WERI-Rb-1 (cell line): ENCODE data around the gene MC5R.
A peak's percentile ranks its signal among the peaks of the same experiment; 100 is the strongest.

Source experiments
- DNase-seq: peaks from one replicate; pipeline ENCODE4 v3.0.0-alpha.2; 2020
- H3K27ac ChIP-seq: fragments of 250-450 bp; sonication (Bioruptor Pico); 2 replicates; pipeline ENCODE4 v1.5.1; 2020; ENCODE audit warnings: mild to moderate bottlenecking, moderate library complexity
- H3K27me3 ChIP-seq: fragments of 250-450 bp; sonication (Bioruptor Pico); 2 replicates; pipeline ENCODE4 v1.5.1; 2021; ENCODE audit warnings: mild to moderate bottlenecking, low read depth, moderate library complexity; ENCODE audit not compliant: insufficient read depth, severe bottlenecking
- H3K36me3 ChIP-seq: fragments of 250-450 bp; sonication (Bioruptor Pico); 2 replicates; pipeline ENCODE4 v1.5.1; 2020; ENCODE audit warnings: mild to moderate bottlenecking, moderate library complexity
- H3K4me3 ChIP-seq: 2 replicates; pipeline ENCODE4 v1.5.1; 2011; ENCODE audit warnings: low read depth, mild to moderate bottlenecking, control low read depth, low read length
- H3K9me3 ChIP-seq: fragments of 250-450 bp; sonication (Bioruptor Pico); 2 replicates; pipeline ENCODE4 v1.5.1; 2021; ENCODE audit warnings: mild to moderate bottlenecking, moderate library complexity; ENCODE audit not compliant: severe bottlenecking
- CTCF ChIP-seq: IDR thresholded peaks from 2 replicates; pipeline ENCODE4 v1.5.1; 2011; ENCODE audit warnings: low read depth, mild to moderate bottlenecking, control low read depth, inconsistent platforms, low read length

MC5R gene

GRCh38 chr18:13823707-13824395, at the start of gene MC5R:
TSS of gene MC5R (plus strand) at chr18:13824149. CDS start at chr18:13825766, 1,617 bp downstream.
- Histone ChIP-seq H3K27me3 (peaks cover 80% of the 10 kb centered on the region), H3K27ac (no peak within 1 kb of the TSS), H3K4me3 (peak within 1 kb of the TSS; percentile 17), H3K36me3 (no peaks in the 10 kb centered on the region), H3K9me3 (no peaks in the 10 kb centered on the region)
- peak; percentile 92 for TF ChIP-seq CTCF
- peak; percentile 63 for DNase-seq

GRCh38 chr18:13775058-13775457, 48.9 kb upstream of the MC5R start:
- DNase-seq = no peak
- Histone ChIP-seq H3K9me3 (no peaks in the 10 kb centered on the region), H3K27me3 (peaks cover 17% of the 10 kb centered on the region), H3K4me3 (no peak overlapping the region), H3K36me3 (no peaks in the 10 kb centered on the region), H3K27ac (no peak overlapping the region)
- TF ChIP-seq CTCF = no peak

GRCh38 chr18:13791181-13791580, 32.8 kb upstream of the MC5R start:
- no peak for TF ChIP-seq CTCF
- Histone ChIP-seq H3K9me3 (peaks cover 7% of the 10 kb centered on the region), H3K27me3 (peaks cover 43% of the 10 kb centered on the region), H3K36me3 (no peaks in the 10 kb centered on the region), H3K27ac (no peak overlapping the region), H3K4me3 (no peak overlapping the region)
- DNase-seq = no peak

DNA sequence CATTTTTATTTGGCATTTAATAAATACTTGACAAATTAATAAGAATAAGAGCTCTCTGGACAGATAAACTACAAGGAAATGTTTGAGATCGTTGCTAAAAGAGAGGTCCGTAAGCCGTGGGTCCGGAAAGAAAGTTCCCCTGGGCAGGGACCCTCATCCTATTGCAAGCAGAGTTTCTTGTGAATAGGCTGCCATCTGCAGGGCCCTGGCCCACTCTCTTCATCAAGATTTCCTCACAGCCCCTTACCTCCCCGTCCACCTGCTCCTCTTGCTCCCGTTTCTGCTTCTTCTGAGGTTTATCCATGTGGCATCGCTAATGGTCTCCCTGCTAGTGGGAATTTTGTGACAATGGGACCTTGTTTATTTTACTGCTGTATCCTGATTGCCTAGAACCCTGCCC, 30.1 kb upstream of the MC5R start:
- H3K9me3 ChIP-seq = peaks cover 4% of the 10 kb centered on the region
- no peak for TF ChIP-seq CTCF
- no peak overlapping the region for H3K27ac ChIP-seq
- DNase-seq = no peak
- H3K4me3 ChIP-seq = no peak overlapping the region
- no peaks in the 10 kb centered on the region for H3K36me3 ChIP-seq
- H3K27me3 ChIP-seq = peaks cover 52% of the 10 kb centered on the region

DNA sequence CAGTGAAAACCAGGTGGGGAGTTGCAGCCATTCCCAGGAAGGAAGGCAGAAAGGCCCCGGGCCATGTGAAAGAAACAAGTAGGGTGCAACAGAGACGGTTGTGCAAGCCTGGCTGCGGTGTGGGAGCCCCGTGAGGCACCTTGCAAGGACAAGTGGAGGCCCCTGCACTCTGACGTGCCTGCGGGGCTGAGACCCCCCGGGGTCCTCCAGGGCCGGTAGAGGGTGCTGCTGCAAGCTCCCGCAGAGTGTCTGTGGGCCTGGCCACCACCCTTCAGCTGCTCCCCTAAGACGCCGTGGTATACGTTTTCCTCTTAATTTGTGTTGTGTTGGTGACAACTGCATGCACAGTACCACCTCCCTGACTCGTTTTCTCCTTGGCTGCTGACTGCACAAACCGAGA, 27.4 kb upstream of the MC5R start:
- Histone ChIP-seq H3K9me3 (peaks cover 4% of the 10 kb centered on the region), H3K4me3 (no peak overlapping the region), H3K36me3 (no peaks in the 10 kb centered on the region), H3K27me3 (peaks cover 61% of the 10 kb centered on the region), H3K27ac (no peak overlapping the region)
- DNase-seq = no peak
- no peak for TF ChIP-seq CTCF

DNA sequence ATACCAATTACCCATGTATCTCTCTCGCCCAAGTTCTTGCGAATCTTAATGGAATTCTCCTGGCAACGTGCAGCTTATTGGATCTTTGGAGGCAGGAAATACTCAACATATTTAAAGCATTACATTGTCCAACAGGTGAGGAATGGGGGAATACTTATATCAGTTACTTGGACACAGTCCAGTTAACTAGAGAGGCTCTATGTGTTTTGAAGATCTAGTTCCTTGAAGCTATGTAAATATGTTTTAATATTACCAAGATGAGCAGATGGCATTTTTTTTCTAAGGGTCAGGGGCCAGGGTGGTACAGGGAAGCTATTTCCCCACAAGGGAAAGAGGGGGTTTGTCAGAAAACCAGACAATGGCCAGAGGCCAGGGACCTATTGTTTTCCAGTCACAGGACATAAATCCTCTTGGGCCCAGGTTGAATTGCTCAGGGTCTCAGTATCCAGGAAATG, 26.8 kb upstream of the MC5R start:
- Histone ChIP-seq H3K9me3 (peaks cover 4% of the 10 kb centered on the region), H3K27ac (no peak overlapping the region), H3K27me3 (peaks cover 66% of the 10 kb centered on the region), H3K4me3 (no peak overlapping the region), H3K36me3 (no peaks in the 10 kb centered on the region)
- no peak for TF ChIP-seq CTCF
- no peak for DNase-seq
